ENCODE data around the gene GLI1. TPM values are rescaled to one million over a fixed set of nuclear protein-coding genes. Genes with fewer than 3 reads are reported as not detected.
A peak's percentile ranks its signal among the peaks of the same experiment; 100 is the strongest.

The GLI1 gene
- total RNA-seq, 2 donors from 2014 or later: 1.7 to 13.0 TPM

GRCh38 chr12:57475271-57476161, 15.9 kb downstream of the GLI1 start:
- no peak overlapping the region for H3K27ac ChIP-seq
- peak overlapping the region; percentile 72 for H3K4me3 ChIP-seq
- H3K9me3 ChIP-seq: no peaks in the 10 kb centered on the region
- H3K27me3 ChIP-seq (replicated peaks; ENCODE audit: insufficient read depth): no peaks in the 10 kb centered on the region
- DNase-seq (ENCODE audit: low spot score) (no peak), ATAC-seq (ENCODE audit: insufficient number of reproducible peaks, low FRiP score, low read depth) (no peak)
- TF ChIP-seq CTCF (IDR thresholded peaks at IDR 0.05): no peak
- H3K36me3 ChIP-seq: no peaks in the 10 kb centered on the region
- peaks cover 15 to 17% of the 10 kb centered on the region in 2 donors for H3K4me1 ChIP-seq (ENCODE audit: control insufficient read depth in 1 of 2, low read depth in 2 of 2)

- TF ChIP-seq CTCF (IDR thresholded peaks at IDR 0.05): peak; percentile 13
- Histone ChIP-seq H3K27ac (no peak overlapping the region), H3K4me3 (peak overlapping the region; percentile 72), H3K36me3 (no peaks in the 10 kb centered on the region), H3K27me3 (replicated peaks; ENCODE audit: insufficient read depth) (no peaks in the 10 kb centered on the region), H3K4me1 (ENCODE audit: control insufficient read depth in 1 of 2, low read depth in 2 of 2) (peaks cover 15 to 17% of the 10 kb centered on the region in 2 donors), H3K9me3 (no peaks in the 10 kb centered on the region)
- ATAC-seq (ENCODE audit: insufficient number of reproducible peaks, low FRiP score, low read depth) (no peak), DNase-seq (ENCODE audit: low spot score) (no peak)
Measured at GRCh38 chr12:57476162-57476992, 16.8 kb downstream of the GLI1 start.

GRCh38 chr12:57476993-57477709, 17.6 kb downstream of the GLI1 start:
- no peak for TF ChIP-seq CTCF (IDR thresholded peaks at IDR 0.05)
- ATAC-seq (ENCODE audit: insufficient number of reproducible peaks, low FRiP score, low read depth) (no peak), DNase-seq (ENCODE audit: low spot score) (no peak)
- H3K27ac ChIP-seq: no peak overlapping the region
- peak overlapping the region; percentile 72 for H3K4me3 ChIP-seq
- no peaks in the 10 kb centered on the region for H3K27me3 ChIP-seq (replicated peaks; ENCODE audit: insufficient read depth)
- peaks cover 15 to 17% of the 10 kb centered on the region in 2 donors for H3K4me1 ChIP-seq (ENCODE audit: control insufficient read depth in 1 of 2, low read depth in 2 of 2)
- no peaks in the 10 kb centered on the region for H3K9me3 ChIP-seq
- no peaks in the 10 kb centered on the region for H3K36me3 ChIP-seq

- no peak for DNase-seq (ENCODE audit: low spot score)
- Histone ChIP-seq H3K27ac (peak overlapping the region; percentile 17 to 34), H3K36me3 (no peaks in the 10 kb centered on the region), H3K4me1 (ENCODE audit: control insufficient read depth in 1 of 2, low read depth in 2 of 2) (peaks cover 15 to 17% of the 10 kb centered on the region in 2 donors), H3K27me3 (replicated peaks; ENCODE audit: insufficient read depth) (no peaks in the 10 kb centered on the region), H3K9me3 (no peaks in the 10 kb centered on the region), H3K4me3 (peak overlapping the region; percentile 72)
- ATAC-seq (ENCODE audit: insufficient number of reproducible peaks, low FRiP score, low read depth): no peak
- no peak for TF ChIP-seq CTCF (IDR thresholded peaks at IDR 0.05)
Measured at GRCh38 chr12:57477710-57478681, 18.4 kb downstream of the GLI1 start.

Data from thoracic aorta (tissue), 2 donors.